Superior temporal gyrus (tissue), 1 donor: ENCODE data around the gene ACTR8.
"Not testable (repeated sequence)": the region's sequence is repeated elsewhere in the genome, so short reads cannot be mapped to it uniquely, and the experiment has no call there.

Experiments used
- DNase-seq: peaks from one replicate; pipeline ENCODE4 v3.0.0-alpha.2; 2016; ENCODE audit errors: extremely low spot score

ACTR8 gene

GRCh38 chr3:53881691-53882593 lies at the start of gene ACTR8:
TSS of gene ACTR8 (minus strand) at chr3:53882152. CDS start at chr3:53882101, 51 bp downstream.
- DNase-seq = peak; percentile 80

GRCh38 chr3:53927208-53927872 lies 45.4 kb upstream of the ACTR8 start:
- not testable (repeated sequence) for DNase-seq

- DNase-seq = no peak
Measured at GRCh38 chr3:53921296-53921695, 39.3 kb upstream of the ACTR8 start.

- no peak for DNase-seq
Measured at GRCh38 chr3:53919741-53920140, 37.8 kb upstream of the ACTR8 start.

- no peak for DNase-seq
Measured at GRCh38 chr3:53913401-53913800, 31.4 kb upstream of the ACTR8 start.

- DNase-seq = no peak
Measured at GRCh38 chr3:53902711-53903110, 20.8 kb upstream of the ACTR8 start.

GRCh38 chr3:53902067-53902466 lies 20.1 kb upstream of the ACTR8 start:
- no peak for DNase-seq

GRCh38 chr3:53900666-53901331 lies 18.8 kb upstream of the ACTR8 start:
- DNase-seq = no peak

- DNase-seq = no peak
Measured at GRCh38 chr3:53899750-53900149, 17.8 kb upstream of the ACTR8 start.

GRCh38 chr3:53892286-53892637 lies 10.3 kb upstream of the ACTR8 start:
- no peak for DNase-seq

- DNase-seq = peak; percentile 100
Measured at GRCh38 chr3:53891497-53892285, 9.7 kb upstream of the ACTR8 start, which contains the start of gene SELENOK. TSS of gene SELENOK (minus strand) at chr3:53891859.

GRCh38 chr3:53890726-53891475 lies 8.9 kb upstream of the ACTR8 start:
- DNase-seq = peak; percentile 36

- DNase-seq = no peak
Measured at GRCh38 chr3:53888232-53888631, 6.3 kb upstream of the ACTR8 start.

- DNase-seq = no peak
Measured at GRCh38 chr3:53887446-53887845, 5.5 kb upstream of the ACTR8 start.

GRCh38 chr3:53885239-53885638 lies 3.3 kb upstream of the ACTR8 start:
- DNase-seq = peak; percentile 75

- no peak for DNase-seq
Measured at GRCh38 chr3:53884623-53885022, 2.7 kb upstream of the ACTR8 start.

- DNase-seq = no peak
Measured at GRCh38 chr3:53883008-53883407, 1.1 kb upstream of the ACTR8 start.

- no peak for DNase-seq
Measured at GRCh38 chr3:53880396-53881345, 1.3 kb downstream of the ACTR8 start.

GRCh38 chr3:53865732-53866499 lies 16.0 kb downstream of the ACTR8 start:
- DNase-seq = no peak
